Liver (tissue), 9 donors: ENCODE data around the gene C12orf50. TPM values are rescaled to one million over a fixed set of nuclear protein-coding genes. Genes with fewer than 3 reads are reported as not detected.

Experiments used
- DNase-seq: peaks from one replicate; pipeline ENCODE4 v3.0.0-alpha.2; 2017; ENCODE audit warnings: low spot score
- H3K27ac ChIP-seq, 2 donors: one replicate each; pipeline ENCODE4 v1.7.0; 2013; ENCODE audit warnings: inconsistent platforms in 2 of 2, low read length in 2 of 2, control low read depth in 1 of 2, low read depth in 1 of 2, mild to moderate bottlenecking in 1 of 2
- H3K27me3 ChIP-seq, 4 donors: one replicate each; pipeline versions ENCODE4 v1.6.1 to v1.7.0; 2013; ENCODE audit warnings: low read length in 3 of 4, inconsistent platforms in 1 of 4, mild to moderate bottlenecking in 1 of 4, moderate library complexity in 1 of 4; ENCODE audit not compliant: control insufficient read depth in 4 of 4, insufficient read depth in 4 of 4
- H3K36me3 ChIP-seq, 4 donors: one replicate each; pipeline versions ENCODE4 v1.6.1 to v1.7.0; 2013; ENCODE audit warnings: low read length in 3 of 4, mild to moderate bottlenecking in 3 of 4, low read depth in 1 of 4, moderate library complexity in 1 of 4; ENCODE audit not compliant: control insufficient read depth in 4 of 4, insufficient read depth in 3 of 4
- H3K4me1 ChIP-seq, 4 donors: one replicate each; pipeline versions ENCODE4 v1.6.1 to v1.7.0; 2013; ENCODE audit warnings: low read length in 3 of 4, mild to moderate bottlenecking in 3 of 4, moderate library complexity in 1 of 4; ENCODE audit not compliant: control insufficient read depth in 4 of 4, insufficient read depth in 4 of 4
- H3K4me3 ChIP-seq, 3 donors: one replicate each; pipeline versions ENCODE4 v1.6.1 to v1.7.0; 2013; ENCODE audit warnings: low read length in 3 of 3, control low read depth in 1 of 3, low read depth in 1 of 3, mild to moderate bottlenecking in 1 of 3
- H3K9ac ChIP-seq, 2 donors: one replicate each; pipeline ENCODE4 v1.7.0; 2013; ENCODE audit warnings: low read length in 2 of 2, mild to moderate bottlenecking in 2 of 2, moderate library complexity in 2 of 2, control low read depth in 1 of 2, low read depth in 1 of 2
- H3K9me3 ChIP-seq, 4 donors: one replicate each; pipeline versions ENCODE4 v1.6.1 to v1.7.0; 2013; ENCODE audit warnings: low read length in 3 of 4; ENCODE audit not compliant: control insufficient read depth in 4 of 4
- ATF3 ChIP-seq: IDR thresholded peaks from 2 replicates; pipeline ENCODE4 v1.6.1; 2016; ENCODE audit warnings: antibody characterized with exemption
- CTCF ChIP-seq: fragments of 150-350 bp; IDR thresholded peaks from 2 replicates; pipeline ENCODE4 v1.5.1; 2017; ENCODE audit warnings: improper control_type of control experiment, low read depth, low read length; ENCODE audit not compliant: missing input control
- FOXA2 ChIP-seq: IDR thresholded peaks from 2 replicates; pipeline ENCODE4 v1.6.1; 2016; ENCODE audit warnings: antibody characterized with exemption
- GABPA ChIP-seq, 2 donors: IDR thresholded peaks in 1 of 2; conservative IDR thresholded peaks in 1 of 2; 2 replicates each; pipeline ENCODE4 v1.6.1; 2016; ENCODE audit warnings: antibody characterized with exemption in 2 of 2, mild to moderate bottlenecking in 1 of 2, moderate library complexity in 1 of 2
- HNF4A ChIP-seq, 2 donors: conservative IDR thresholded peaks; 2 replicates each; pipeline ENCODE4 v1.6.1; 2016; ENCODE audit warnings: antibody characterized with exemption in 2 of 2, mild to moderate bottlenecking in 2 of 2
- HNF4G ChIP-seq: IDR thresholded peaks from 2 replicates; pipeline ENCODE4 v1.6.1; 2016; ENCODE audit warnings: antibody characterized with exemption
- JUND ChIP-seq, 2 donors: IDR thresholded peaks; 2 replicates each; pipeline ENCODE4 v1.6.1; 2016; ENCODE audit warnings: antibody characterized with exemption in 2 of 2
- MAX ChIP-seq: IDR thresholded peaks from 2 replicates; pipeline ENCODE4 v1.6.1; 2016; ENCODE audit warnings: antibody characterized with exemption
- NR2F2 ChIP-seq: IDR thresholded peaks from 2 replicates; pipeline ENCODE4 v1.6.1; 2016; ENCODE audit warnings: antibody characterized with exemption
- RAD21 ChIP-seq, 2 donors: IDR thresholded peaks; 2 replicates each; pipeline ENCODE4 v1.6.1; 2016; ENCODE audit warnings: antibody characterized with exemption in 2 of 2, mild to moderate bottlenecking in 2 of 2
- REST ChIP-seq: IDR thresholded peaks from 2 replicates; pipeline ENCODE4 v1.6.1; 2016; ENCODE audit warnings: antibody characterized with exemption, mild to moderate bottlenecking
- RXRA ChIP-seq, 2 donors: IDR thresholded peaks; 2 replicates each; pipeline ENCODE4 v1.6.1; 2017 to 2018; ENCODE audit warnings: antibody characterized with exemption in 2 of 2, mild to moderate bottlenecking in 1 of 2
- TAF1 ChIP-seq: conservative IDR thresholded peaks from 2 replicates; pipeline ENCODE4 v1.6.1; 2016; ENCODE audit warnings: antibody characterized with exemption, mild to moderate bottlenecking
- YY1 ChIP-seq: IDR thresholded peaks from 2 replicates; pipeline ENCODE4 v1.6.1; 2016; ENCODE audit warnings: antibody characterized with exemption, mild to moderate bottlenecking
- ZBTB33 ChIP-seq: IDR thresholded peaks from 2 replicates; pipeline ENCODE4 v1.6.1; 2016; ENCODE audit warnings: antibody characterized with exemption
- WGBS: extraction: QIAGEN DNeasy Blood & Tissue Kit; methylation state at CpG from one replicate; pipeline ENCODE4 v1.1.7; 2013; 5-methylcytosine and 5-hydroxymethylcytosine counted together
- polyA plus RNA-seq, 2 donors: library from polyadenylated mRNA; stranded (reverse) in 1 of 2; unstranded in 1 of 2; fragments of 200-250 nt in 1 of 2; fragments of >200 nt in 1 of 2; fragmentation: Nextera tagmentation in 1 of 2; extraction: Ambion mirVana in 1 of 2; gene quantifications; one replicate each; pipeline versions ENCODE4 v1.2.1 to v1.2.3, GENCODE V29; 2013 to 2015
- total RNA-seq, 2 donors: library from RNA; depleted of rRNA; stranded (reverse); fragments of >200 nt; gene quantifications; one replicate each; pipeline ENCODE4 v1.2.3, GENCODE V29; 2014
- donor health status: healthy.
- donor health status: healthy.
- donor health status: healthy.
- donor health status: healthy.
- donor health status: healthy.

Gene C12orf50
- total and polyA plus RNA-seq, 4 donors = 0.08 TPM; not detected in 3

- no peaks in the 10 kb centered on the region for H3K4me1 ChIP-seq
- no peak overlapping the region for H3K9ac ChIP-seq
- H3K36me3 ChIP-seq = no peaks in the 10 kb centered on the region
Measured at GRCh38 chr12:87933991-87934390, 95.2 kb downstream of the C12orf50 start.

GRCh38 chr12:87931812-87932211 is 97.4 kb downstream of the C12orf50 start:
- no peak for DNase-seq
- Histone ChIP-seq H3K4me1 (no peaks in the 10 kb centered on the region), H3K9ac (no peak overlapping the region), H3K9me3 (no peaks in the 10 kb centered on the region), H3K27me3 (no peaks in the 10 kb centered on the region), H3K36me3 (no peaks in the 10 kb centered on the region), H3K4me3 (no peak overlapping the region), H3K27ac (no peak overlapping the region)
- whole genome bisulfite sequencing = 77% methylated on average over 3 of the region's 3 CpGs
- TF ChIP-seq MAX = no peak
- no peak for TF ChIP-seq JUND (IDR thresholded peaks at IDR 0.05)
- TF ChIP-seq RXRA (IDR thresholded peaks at IDR 0.05) = no peak
- TF ChIP-seq HNF4G = no peak

More at GRCh38 chr12:87933991-87934390, 95.2 kb downstream of the C12orf50 start:
- TF ChIP-seq REST (no peak), GABPA (IDR thresholded peaks at IDR 0.05 in 1 of 2, conservative IDR thresholded peaks at IDR 0.05 in 1 of 2) (no peak), RXRA (IDR thresholded peaks at IDR 0.05) (no peak), HNF4A (conservative IDR thresholded peaks at IDR 0.05) (no peak), TAF1 (no peak), ATF3 (no peak), JUND (IDR thresholded peaks at IDR 0.05) (no peak), YY1 (no peak)
- Histone ChIP-seq H3K4me3 (no peak overlapping the region), H3K9me3 (no peaks in the 10 kb centered on the region), H3K27me3 (no peaks in the 10 kb centered on the region), H3K27ac (no peak overlapping the region)
- no peak for DNase-seq

- no peak overlapping the region for H3K9ac ChIP-seq
- 71% methylated on average over 1 of the region's 1 CpG for WGBS
- H3K4me1 ChIP-seq = no peaks in the 10 kb centered on the region
- no peaks in the 10 kb centered on the region for H3K27me3 ChIP-seq
- no peaks in the 10 kb centered on the region for H3K9me3 ChIP-seq
- no peak for DNase-seq
- no peak overlapping the region for H3K27ac ChIP-seq
- no peaks in the 10 kb centered on the region for H3K36me3 ChIP-seq
- no peak overlapping the region for H3K4me3 ChIP-seq
- TF ChIP-seq MAX = no peak
- no peak for TF ChIP-seq YY1
- no peak for TF ChIP-seq ATF3
- TF ChIP-seq FOXA2 = no peak
- TF ChIP-seq RAD21 (IDR thresholded peaks at IDR 0.05) = no peak
- TF ChIP-seq GABPA (IDR thresholded peaks at IDR 0.05 in 1 of 2, conservative IDR thresholded peaks at IDR 0.05 in 1 of 2) = no peak
- TF ChIP-seq CTCF = no peak
- TF ChIP-seq REST = no peak
- no peak for TF ChIP-seq JUND (IDR thresholded peaks at IDR 0.05)
- no peak for TF ChIP-seq ZBTB33
- no peak for TF ChIP-seq NR2F2
- no peak for TF ChIP-seq HNF4A (conservative IDR thresholded peaks at IDR 0.05)
- no peak for TF ChIP-seq TAF1
Measured at GRCh38 chr12:87930627-87931026, 98.6 kb downstream of the C12orf50 start.
